DMS114 treated with DMSO at 0.1 percent for 48 hours (cell line): ENCODE data around the gene EPHA6.
"Not testable (repeated sequence)": the region's sequence is repeated elsewhere in the genome, so short reads cannot be mapped to it uniquely, and the experiment has no call there.

Source experiments
- DNase-seq: peaks from one replicate; lab custom pipeline; 2025; ENCODE audit not compliant: unreplicated experiment; lab: John Stamatoyannopoulos, UW

Gene EPHA6

GRCh38 chr3:97010881-97011657 lies 196.7 kb downstream of the EPHA6 start:
- DNase-seq, result no peak

- no peak for DNase-seq
These were observed 207.4 kb downstream of the EPHA6 start for GRCh38 chr3:97021778-97022177.

- DNase-seq, result not testable (repeated sequence)
These were observed 211.2 kb downstream of the EPHA6 start for GRCh38 chr3:97025612-97026011.

GRCh38 chr3:97029972-97030371 lies 215.6 kb downstream of the EPHA6 start:
- DNase-seq, result no peak

GRCh38 chr3:97037294-97037943 lies 223.0 kb downstream of the EPHA6 start:
- DNase-seq, result no peak

- DNase-seq, result no peak
These were observed 229.0 kb downstream of the EPHA6 start for GRCh38 chr3:97043411-97043810.

- no peak for DNase-seq
These were observed 243.0 kb downstream of the EPHA6 start for GRCh38 chr3:97057365-97057764.

GRCh38 chr3:97059168-97059567 lies 244.8 kb downstream of the EPHA6 start:
- DNase-seq, result no peak

- DNase-seq, result no peak
These were observed 252.1 kb downstream of the EPHA6 start for GRCh38 chr3:97066531-97066930.

- DNase-seq, result no peak
These were observed 255.9 kb downstream of the EPHA6 start for GRCh38 chr3:97070302-97070701.

GRCh38 chr3:97074546-97074945 lies 260.2 kb downstream of the EPHA6 start:
- DNase-seq, result no peak

GRCh38 chr3:97076673-97077072 lies 262.3 kb downstream of the EPHA6 start:
- DNase-seq, result no peak

GRCh38 chr3:97089621-97090020 lies 275.2 kb downstream of the EPHA6 start:
- DNase-seq, result no peak

- DNase-seq, result no peak
These were observed 288.2 kb downstream of the EPHA6 start for GRCh38 chr3:97102641-97103040.

GRCh38 chr3:97105989-97106651 lies 291.7 kb downstream of the EPHA6 start:
- no peak for DNase-seq

GRCh38 chr3:97106652-97106989 lies 292.2 kb downstream of the EPHA6 start:
- DNase-seq, result no peak

- DNase-seq, result no peak
These were observed 293.7 kb downstream of the EPHA6 start for GRCh38 chr3:97108136-97108535.

- DNase-seq, result no peak
These were observed 296.9 kb downstream of the EPHA6 start for GRCh38 chr3:97111244-97111643.

- no peak for DNase-seq
These were observed 307.0 kb downstream of the EPHA6 start for GRCh38 chr3:97121386-97121785.

GRCh38 chr3:97125902-97126499 lies 311.6 kb downstream of the EPHA6 start:
- no peak for DNase-seq

- DNase-seq, result no peak
These were observed 317.1 kb downstream of the EPHA6 start for GRCh38 chr3:97131476-97131875.
